Fibroblast of lung (primary cell): ENCODE data around the gene SHROOM4. TPM values are rescaled to one million over a fixed set of nuclear protein-coding genes. Genes with fewer than 3 reads are reported as not detected.

Experiments used
- DNase-seq, 2 donors: peaks; one replicate each; pipeline versions ENCODE4 v3.0.0 to v3.0.0-alpha.2; 2010; ENCODE audit warnings: low read depth in 2 of 2
- H2AFZ ChIP-seq: 2 replicates; pipeline ENCODE4 v1.5.1; 2012; ENCODE audit warnings: low read length, control low read depth, inconsistent platforms
- H3K27ac ChIP-seq: 2 replicates; pipeline ENCODE4 v1.5.1; 2011; ENCODE audit warnings: low read length, control low read depth; ENCODE audit not compliant: insufficient read depth
- H3K27me3 ChIP-seq: 2 replicates; pipeline ENCODE4 v1.5.1; 2011; ENCODE audit warnings: mild to moderate bottlenecking, low read length; ENCODE audit not compliant: control insufficient read depth, insufficient read depth
- H3K36me3 ChIP-seq: 2 replicates; pipeline ENCODE4 v1.5.1; 2011; ENCODE audit warnings: low read length; ENCODE audit not compliant: control insufficient read depth, insufficient read depth
- H3K4me1 ChIP-seq: 2 replicates; pipeline ENCODE4 v1.5.1; 2011; ENCODE audit warnings: low read length; ENCODE audit not compliant: control insufficient read depth, insufficient read depth; ENCODE audit errors: extremely low read depth
- H3K4me2 ChIP-seq: 2 replicates; pipeline ENCODE4 v1.5.1; 2011; ENCODE audit warnings: low read length, control low read depth; ENCODE audit not compliant: insufficient read depth; ENCODE audit errors: extremely low read depth
- H3K4me3 ChIP-seq, 4 experiments: fragments of 200-600 bp in 1 of 4; sonication (generic) in 1 of 4; replicated peaks in 1 of 4; 2 replicates each; pipeline ENCODE4 v1.5.1; 2011 to 2016; ENCODE audit warnings: low read length in 4 of 4, low read depth in 3 of 4, mild to moderate bottlenecking in 3 of 4, control low read depth in 2 of 4, inconsistent platforms in 1 of 4, mixed read lengths in 1 of 4; ENCODE audit not compliant: insufficient read depth in 1 of 4; ENCODE audit errors: control extremely low read depth in 1 of 4
- H3K79me2 ChIP-seq: 2 replicates; pipeline ENCODE4 v1.5.1; 2012; ENCODE audit warnings: mild to moderate bottlenecking, low read length, inconsistent platforms; ENCODE audit not compliant: control insufficient read depth, insufficient read depth
- H3K9ac ChIP-seq: 2 replicates; pipeline ENCODE4 v1.5.1; 2011; ENCODE audit warnings: mild to moderate bottlenecking, low read length, control low read depth; ENCODE audit not compliant: insufficient read depth
- H3K9me3 ChIP-seq: 2 replicates; pipeline ENCODE4 v1.5.1; 2012; ENCODE audit warnings: low read depth, low read length; ENCODE audit not compliant: control insufficient read depth, insufficient read depth
- H4K20me1 ChIP-seq: 2 replicates; pipeline ENCODE4 v1.5.1; 2011; ENCODE audit warnings: low read length; ENCODE audit not compliant: control insufficient read depth, insufficient read depth; ENCODE audit errors: extremely low read depth
- CTCF ChIP-seq, 2 donors: IDR thresholded peaks in 1 of 2; conservative IDR thresholded peaks in 1 of 2; 1 replicate in 1 of 2; 2 replicates in 1 of 2; pipeline ENCODE4 v1.5.1; 2011 to 2012; ENCODE audit warnings: low read length in 2 of 2, control low read depth in 1 of 2, inconsistent platforms in 1 of 2, low read depth in 1 of 2, mild to moderate bottlenecking in 1 of 2
- EZH2 ChIP-seq: IDR thresholded peaks from 2 replicates; pipeline ENCODE4 v1.5.1; 2012; ENCODE audit warnings: low read length, control low read depth, mild to moderate bottlenecking; ENCODE audit errors: missing control alignments
- polyA plus RNA-seq, 2 donors: library from polyadenylated mRNA; depleted of rRNA in 1 of 2; stranded (reverse) in 1 of 2; unstranded in 1 of 2; fragments of >200 nt; gene quantifications; 2 replicates each; pipeline ENCODE4 v1.2.1, GENCODE V29; 2011 to 2012; ENCODE audit warnings: missing spikeins in 1 of 2
- total RNA-seq: library from RNA; depleted of rRNA; stranded (reverse); fragments of >200 nt; gene quantifications from 2 replicates; pipeline ENCODE4 v1.2.1, GENCODE V29; 2014

Gene SHROOM4
- total and polyA plus RNA-seq, 2 donors (not counting 1 experiment from before 2014, with no cell fraction given): 0.45 to 0.50 TPM

DNA sequence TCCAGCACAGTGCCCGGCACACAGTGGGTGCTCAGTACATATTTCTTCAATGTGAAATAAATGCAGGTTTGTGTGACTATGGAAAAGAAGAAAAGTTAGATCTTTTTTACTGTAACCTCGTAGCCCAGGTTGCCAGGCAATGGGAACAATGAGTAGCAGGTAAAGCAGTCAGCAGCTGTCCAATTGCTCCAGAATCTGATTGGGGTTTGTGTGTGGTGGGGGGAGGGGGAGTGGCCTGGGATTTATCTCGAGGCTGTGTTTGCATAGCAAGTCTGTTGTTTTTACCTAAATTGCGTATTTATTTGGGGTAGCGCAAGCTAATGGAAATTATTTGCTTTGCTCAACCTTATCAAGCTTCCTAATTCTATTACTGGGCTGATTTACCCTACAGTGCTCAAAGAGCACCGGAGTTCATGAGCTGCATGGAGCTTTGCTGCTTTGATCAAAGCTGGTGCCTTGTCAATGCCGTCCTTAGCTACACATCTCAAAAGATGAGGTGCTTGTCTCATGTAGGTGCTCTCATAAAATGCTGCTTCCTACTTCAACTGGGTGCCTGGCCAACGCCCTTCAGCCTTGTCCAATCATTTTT, 198.3 kb downstream of the SHROOM4 start:
- H2AFZ ChIP-seq: no peak overlapping the region
- DNase-seq: no peak
- no peaks in the 10 kb centered on the region for H3K4me1 ChIP-seq
- no peaks in the 10 kb centered on the region for H3K9me3 ChIP-seq
- no peak overlapping the region for H3K4me3 ChIP-seq
- no peaks in the 10 kb centered on the region for H3K27me3 ChIP-seq
- H3K79me2 ChIP-seq: no peaks in the 10 kb centered on the region
- TF ChIP-seq CTCF (conservative IDR thresholded peaks at IDR 0.05 in 1 of 2, IDR thresholded peaks at IDR 0.05 in 1 of 2; ENCODE audit: low read depth in 1 of 2, low read length in 2 of 2) (no peak), EZH2 (no peak)
- H3K9ac ChIP-seq: no peak overlapping the region
- no peak overlapping the region for H3K4me2 ChIP-seq
- no peaks in the 10 kb centered on the region for H3K36me3 ChIP-seq
- no peak overlapping the region for H3K27ac ChIP-seq
- no peaks in the 10 kb centered on the region for H4K20me1 ChIP-seq

DNA sequence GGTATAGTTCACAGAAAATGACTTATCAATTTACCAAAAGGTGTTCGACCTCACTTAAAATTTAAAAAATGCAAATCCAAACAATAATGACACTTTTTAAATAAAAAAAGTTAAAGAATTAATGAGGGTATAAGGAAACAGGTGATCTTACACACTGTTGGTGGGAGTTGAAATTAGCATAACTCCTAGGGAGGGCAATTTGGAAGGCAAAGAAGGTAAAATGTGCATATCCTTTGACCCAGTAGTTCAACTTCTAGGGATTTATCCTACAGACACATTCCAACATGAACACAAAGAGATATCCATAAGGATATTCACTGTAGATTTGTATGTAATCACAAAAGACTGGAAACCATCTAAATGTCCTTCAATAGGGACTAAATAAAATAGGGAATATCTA, 199.5 kb downstream of the SHROOM4 start:
- no peak overlapping the region for H3K4me3 ChIP-seq
- no peaks in the 10 kb centered on the region for H3K9me3 ChIP-seq
- H3K27ac ChIP-seq: no peak overlapping the region
- H3K4me1 ChIP-seq: no peaks in the 10 kb centered on the region
- H3K36me3 ChIP-seq: no peaks in the 10 kb centered on the region
- no peaks in the 10 kb centered on the region for H3K27me3 ChIP-seq
- no peak overlapping the region for H2AFZ ChIP-seq
- H3K9ac ChIP-seq: no peak overlapping the region
- TF ChIP-seq CTCF (conservative IDR thresholded peaks at IDR 0.05 in 1 of 2, IDR thresholded peaks at IDR 0.05 in 1 of 2; ENCODE audit: low read depth in 1 of 2, low read length in 2 of 2) (no peak), EZH2 (no peak)
- DNase-seq: no peak
- H4K20me1 ChIP-seq: no peaks in the 10 kb centered on the region
- H3K79me2 ChIP-seq: no peaks in the 10 kb centered on the region
- no peak overlapping the region for H3K4me2 ChIP-seq

DNA sequence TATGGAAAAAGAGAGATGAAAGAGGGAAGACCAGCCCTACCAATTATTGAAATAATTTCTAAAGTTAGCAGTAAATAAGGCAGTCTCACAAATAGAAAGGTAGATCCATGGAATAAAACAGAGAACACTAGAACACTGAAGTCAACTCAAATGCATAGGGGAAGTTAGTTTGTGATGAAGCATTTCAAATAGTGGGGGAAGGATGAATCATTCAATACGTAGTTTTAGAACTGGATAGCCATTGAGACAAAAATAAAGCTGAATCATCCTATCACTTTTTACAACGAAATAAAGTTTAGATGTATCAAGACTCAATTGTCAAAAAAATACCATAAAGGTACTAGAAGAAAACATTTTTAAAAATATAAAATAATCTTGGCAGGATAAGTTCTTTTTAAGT, 200.1 kb downstream of the SHROOM4 start:
- no peak overlapping the region for H3K9ac ChIP-seq
- H3K4me3 ChIP-seq: no peak overlapping the region
- H3K36me3 ChIP-seq: no peaks in the 10 kb centered on the region
- TF ChIP-seq CTCF (conservative IDR thresholded peaks at IDR 0.05 in 1 of 2, IDR thresholded peaks at IDR 0.05 in 1 of 2; ENCODE audit: low read depth in 1 of 2, low read length in 2 of 2) (no peak), EZH2 (no peak)
- H3K79me2 ChIP-seq: no peaks in the 10 kb centered on the region
- DNase-seq: peak in 1 of 2 donors; percentile 34
- H3K27me3 ChIP-seq: no peaks in the 10 kb centered on the region
- no peaks in the 10 kb centered on the region for H3K4me1 ChIP-seq
- no peak overlapping the region for H3K27ac ChIP-seq
- no peak overlapping the region for H2AFZ ChIP-seq
- H4K20me1 ChIP-seq: no peaks in the 10 kb centered on the region
- no peaks in the 10 kb centered on the region for H3K9me3 ChIP-seq
- no peak overlapping the region for H3K4me2 ChIP-seq
